Psoas muscle (tissue), 8 donors: ENCODE measurements around the gene TUBG1. TPM values are rescaled to one million over a fixed set of nuclear protein-coding genes. Genes with fewer than 3 reads are reported as not detected.

Experiments used
- ATAC-seq, 4 donors: fragments of 200-7000 bp; cut with Tn5 transposase; one replicate each; pipeline ENCODE4 v1.9.1; 2020; ENCODE audit warnings: moderate library complexity in 3 of 4, mild to moderate bottlenecking in 2 of 4
- DNase-seq, 2 donors: peaks; one replicate each; pipeline ENCODE4 v3.0.0-alpha.2; 2020
- H3K27ac ChIP-seq: fragments of 200-600 bp; one replicate; pipeline ENCODE4 v1.8.0; 2022
- H3K27me3 ChIP-seq, 3 donors: fragments of 200-600 bp in 1 of 3; one replicate each; pipeline versions ENCODE4 v1.6.1 to v1.8.0; 2013 to 2022; ENCODE audit warnings: low read length in 2 of 3, mild to moderate bottlenecking in 2 of 3, moderate library complexity in 1 of 3; ENCODE audit not compliant: insufficient read depth in 3 of 3
- H3K36me3 ChIP-seq, 2 donors: fragments of 200-600 bp in 1 of 2; one replicate each; pipeline versions ENCODE4 v1.6.1 to v1.8.0; 2013 to 2022; ENCODE audit warnings: low read depth in 1 of 2, mild to moderate bottlenecking in 1 of 2, moderate library complexity in 1 of 2; ENCODE audit not compliant: insufficient read depth in 1 of 2
- H3K4me1 ChIP-seq: fragments of 200-600 bp; one replicate; pipeline ENCODE4 v1.8.0; 2022
- H3K4me3 ChIP-seq: fragments of 200-600 bp; one replicate; pipeline ENCODE4 v1.8.0; 2022; ENCODE audit warnings: mild to moderate bottlenecking
- H3K9me3 ChIP-seq: fragments of 200-600 bp; one replicate; pipeline ENCODE4 v1.8.0; 2022
- WGBS, 3 donors: extraction: QIAGEN DNeasy Blood & Tissue Kit; methylation state at CpG; one replicate each; pipeline versions ENCODE4 v1.1.6 to v1.1.7; 2013; 5-methylcytosine and 5-hydroxymethylcytosine counted together
- intact Hi-C, 2 donors: fragments of 100-400 bp; cut with DNase I; formaldehyde crosslinking; loops; one replicate each; pipeline versions ENCODE4 v1.11.0 to v1.14.2; 2022
- polyA plus RNA-seq, 3 donors: library from polyadenylated mRNA; stranded (reverse); fragments of 200-250 nt; gene quantifications; one replicate each; pipeline ENCODE4 v1.2.3, GENCODE V29; 2013
- total RNA-seq, 4 donors: library from RNA; stranded (reverse); fragmentation: NEBNext Ultra II Directional in 2 of 4; extraction: Animal tissue kit (Norgen Biotek cat#: 25700) in 2 of 4; gene quantifications; one replicate each; pipeline versions ENCODE4 v1.2.1 to v1.2.4, GENCODE V29; 2021 to 2023
- TF ChIP-seq, protein P1 (sequence below): fragments of 200-600 bp; IDR thresholded peaks from one replicate; pipeline ENCODE4 v1.8.0; 2022; ENCODE audit warnings: antibody characterized with exemption
- donor health status: healthy with polysubstance abuse.
- donor health status: DM: no; HTN: no; CAD: no; lungs with moderate emphysema.
- donor health status: Bipolar disorder and iron deficiency.
- donor health status: healthy.
- donor health status: DM: yes; HTN: yes; CAD: no.
- donor health status: DM: no; HTN: no; CAD: no.
- donor health status: DM: no; HTN: no; CAD: no.
- donor health status: DM: yes; HTN: yes; CAD: no.

Gene TUBG1
- total and polyA plus RNA-seq, 7 donors = 46.9 to 90.2 (median 68.8) TPM

DNA sequence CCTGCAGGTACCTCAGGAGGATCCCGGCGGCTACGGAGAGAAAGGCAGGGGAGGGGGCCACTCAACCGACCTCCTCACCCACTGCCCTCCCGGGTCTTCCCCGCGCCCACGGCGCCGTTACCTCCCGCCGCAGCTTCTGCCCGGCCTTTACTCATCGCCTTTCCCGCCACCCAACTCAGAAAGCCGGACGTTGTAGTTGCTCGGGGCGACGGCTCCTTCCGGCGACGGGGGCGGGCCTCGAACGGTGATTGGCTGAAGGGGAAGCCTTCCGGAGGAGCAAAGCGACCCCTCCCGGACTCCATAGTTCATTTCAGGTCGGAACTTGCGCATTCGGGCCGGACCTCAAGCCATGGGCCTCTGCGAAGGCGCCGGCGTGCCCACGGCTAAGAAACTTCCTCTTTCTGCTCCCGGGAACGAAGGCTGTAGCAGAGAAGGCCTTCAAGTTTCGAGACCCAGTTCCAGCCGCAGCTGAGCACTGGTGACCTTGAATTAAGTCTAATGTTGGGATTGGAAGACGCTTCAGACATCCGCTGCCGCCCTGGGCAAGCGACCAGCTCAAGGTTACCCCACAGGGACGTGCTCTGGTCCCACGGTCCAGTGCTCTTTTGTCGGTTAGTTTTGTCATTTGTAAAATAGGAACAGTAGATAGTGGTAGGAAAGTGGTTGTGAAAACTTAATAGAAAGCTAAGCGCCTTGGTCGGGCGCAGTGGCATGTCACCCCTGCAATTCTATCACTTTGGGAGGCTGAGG lies 31.8 kb upstream of the TUBG1 start, which contains the start of gene PSMC3IP:
Gene PSMC3IP (minus strand): TSS at position 198 of the 750 bp plus-strand sequence. CDS start 43 bp downstream, at position 155.
- DNase-seq (peak; percentile 96 to 98), ATAC-seq (peak; percentile 95 to 98 (median 96))
- Histone ChIP-seq H3K27me3 (no peaks in the 10 kb centered on the region), H3K4me3 (peak within 1 kb of the TSS; percentile 88), H3K9me3 (no peaks in the 10 kb centered on the region), H3K4me1 (peaks cover 11% of the 10 kb centered on the region), H3K27ac (peak within 1 kb of the TSS; percentile 86), H3K36me3 (peaks cover 15 to 63% of the 10 kb centered on the region in 2 donors)
- TF ChIP-seq, protein P1, sequence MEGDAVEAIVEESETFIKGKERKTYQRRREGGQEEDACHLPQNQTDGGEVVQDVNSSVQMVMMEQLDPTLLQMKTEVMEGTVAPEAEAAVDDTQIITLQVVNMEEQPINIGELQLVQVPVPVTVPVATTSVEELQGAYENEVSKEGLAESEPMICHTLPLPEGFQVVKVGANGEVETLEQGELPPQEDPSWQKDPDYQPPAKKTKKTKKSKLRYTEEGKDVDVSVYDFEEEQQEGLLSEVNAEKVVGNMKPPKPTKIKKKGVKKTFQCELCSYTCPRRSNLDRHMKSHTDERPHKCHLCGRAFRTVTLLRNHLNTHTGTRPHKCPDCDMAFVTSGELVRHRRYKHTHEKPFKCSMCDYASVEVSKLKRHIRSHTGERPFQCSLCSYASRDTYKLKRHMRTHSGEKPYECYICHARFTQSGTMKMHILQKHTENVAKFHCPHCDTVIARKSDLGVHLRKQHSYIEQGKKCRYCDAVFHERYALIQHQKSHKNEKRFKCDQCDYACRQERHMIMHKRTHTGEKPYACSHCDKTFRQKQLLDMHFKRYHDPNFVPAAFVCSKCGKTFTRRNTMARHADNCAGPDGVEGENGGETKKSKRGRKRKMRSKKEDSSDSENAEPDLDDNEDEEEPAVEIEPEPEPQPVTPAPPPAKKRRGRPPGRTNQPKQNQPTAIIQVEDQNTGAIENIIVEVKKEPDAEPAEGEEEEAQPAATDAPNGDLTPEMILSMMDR = peak; percentile 22
- intact Hi-C loops = loop anchor here (1.0 to 5.0 kb wide), 3 partner anchors 100 to 185 kb away; partner anchors contain the start of genes PLEKHH3 (in 1 of the 2) and RAMP2 (in 1 of the 2)
- WGBS, 3 donors = 0% methylated on average over 49 to 52 of the region's 52 CpGs

DNA sequence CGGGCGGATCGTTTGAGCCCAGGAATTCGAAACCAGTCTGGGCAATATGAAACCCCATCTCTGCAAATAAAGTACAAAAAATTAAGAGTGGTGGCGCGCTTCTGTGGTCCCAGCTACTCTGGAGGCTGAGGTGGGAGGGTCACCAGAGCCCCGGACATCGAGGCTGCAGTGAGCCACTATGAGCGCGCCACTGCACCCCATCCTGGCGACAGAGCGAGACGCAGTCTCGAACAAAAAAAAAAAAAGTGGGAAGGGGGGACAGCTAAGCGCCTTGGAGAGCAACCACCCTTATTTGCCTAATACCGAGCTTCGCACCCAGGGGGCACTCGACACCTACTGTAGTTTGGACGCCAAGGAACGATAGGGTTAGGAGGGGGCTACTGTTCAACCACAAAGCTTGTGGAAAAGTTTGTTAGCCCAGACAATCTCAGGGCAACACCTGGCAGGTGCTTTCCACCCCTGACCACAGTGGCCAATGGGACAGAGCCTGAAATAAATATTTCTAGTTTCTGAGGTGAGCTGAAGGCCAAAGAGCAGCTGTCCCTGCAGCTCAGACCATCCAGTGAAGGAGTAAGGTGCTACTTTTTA lies 31.1 kb upstream of the TUBG1 start:
- Histone ChIP-seq H3K9me3 (no peaks in the 10 kb centered on the region), H3K4me1 (peaks cover 11% of the 10 kb centered on the region), H3K27me3 (no peaks in the 10 kb centered on the region), H3K4me3 (peak overlapping the region; percentile 88), H3K36me3 (peaks cover 10 to 63% of the 10 kb centered on the region in 2 donors), H3K27ac (peak overlapping the region; percentile 86)
- intact Hi-C loops = loop anchor here (1.0 to 5.0 kb wide), 3 partner anchors 99 to 184 kb away; partner anchors contain the start of genes PLEKHH3 (in 1 of the 2) and RAMP2 (in 1 of the 2)
- DNase-seq = peak; percentile 75 to 81
- peak; percentile 78 to 90 (median 84) for ATAC-seq
- TF ChIP-seq, protein P1 = peak; percentile 74
- 0 to 1% (median 1%) methylated on average over 20 of the region's 20 CpGs for WGBS, 3 donors

DNA sequence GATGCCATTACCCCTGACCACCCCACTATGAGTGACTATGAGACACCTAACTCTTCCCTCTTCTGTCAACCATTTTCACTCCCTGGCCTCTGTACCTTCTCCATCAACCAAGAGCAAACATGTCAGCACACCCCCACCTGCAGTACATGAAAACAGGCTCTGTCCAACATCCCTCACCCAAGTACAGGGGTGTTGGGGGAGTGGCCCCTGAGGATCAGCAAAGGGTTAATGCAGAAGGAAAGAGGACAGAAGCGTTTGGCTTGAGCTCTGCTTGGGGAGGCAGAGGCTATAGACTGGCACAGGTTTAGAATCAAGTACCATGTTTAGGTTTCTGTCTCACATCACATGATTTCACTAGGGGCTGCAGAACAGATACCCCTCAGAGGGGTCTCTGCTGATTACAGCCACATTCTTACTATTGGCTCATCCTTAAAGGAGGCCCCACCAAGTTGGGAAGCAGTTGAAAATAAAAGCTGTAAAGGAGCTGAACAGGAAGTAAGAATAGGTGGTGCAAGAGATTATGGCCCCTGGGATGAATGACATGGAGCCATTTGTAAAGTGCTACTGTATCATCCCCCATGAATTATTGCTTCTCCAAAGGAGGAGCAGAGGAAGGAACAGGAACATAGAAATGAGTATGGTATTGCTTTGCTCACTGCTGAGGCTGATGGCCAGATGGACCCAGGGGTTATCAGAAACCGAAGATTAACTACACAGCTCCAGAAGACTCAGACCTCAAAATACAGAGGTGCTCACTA lies 29.5 kb upstream of the TUBG1 start:
- TF ChIP-seq, protein P1 = no peak
- Histone ChIP-seq H3K27me3 (no peaks in the 10 kb centered on the region), H3K4me1 (peaks cover 11% of the 10 kb centered on the region), H3K27ac (no peak overlapping the region), H3K4me3 (no peak overlapping the region), H3K36me3 (peaks cover 6 to 63% of the 10 kb centered on the region in 2 donors), H3K9me3 (no peaks in the 10 kb centered on the region)
- DNase-seq (no peak), ATAC-seq (no peak)
- WGBS, 3 donors = 44 to 49% (median 46%) methylated on average over 2 of the region's 2 CpGs
- intact Hi-C loops = loop anchor here (5.0 kb wide), 2 partner anchors 97 to 182 kb away; partner anchors contain the start of genes RAMP2 (in 2 of the 2) and PLEKHH3 (in 1 of the 2)

DNA sequence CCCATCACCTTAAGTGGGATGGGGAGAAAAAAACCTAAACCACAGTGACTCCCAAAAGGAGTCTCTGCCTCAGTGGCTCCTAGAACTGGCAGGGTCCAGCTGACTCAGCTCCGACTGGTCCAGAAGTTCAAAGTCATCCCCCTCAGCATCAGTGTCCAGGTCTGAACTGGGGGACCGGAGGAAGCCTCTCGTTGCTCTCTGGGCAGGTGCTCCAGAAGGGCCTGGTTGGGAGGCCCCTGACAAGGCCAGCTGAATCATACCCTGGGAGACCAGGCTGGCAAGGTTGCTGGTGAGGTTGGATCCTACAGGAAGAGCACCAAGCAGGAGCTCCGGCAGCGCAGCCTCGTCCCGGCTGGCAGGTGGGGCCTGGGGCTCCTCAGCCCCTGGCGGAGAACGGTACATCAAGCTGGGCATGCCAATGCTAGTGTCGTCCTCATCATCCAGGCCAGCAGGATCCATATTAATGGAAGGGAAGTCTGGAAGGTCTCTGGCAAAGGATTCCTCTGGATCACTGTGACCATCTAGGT lies 27.7 kb upstream of the TUBG1 start:
- Histone ChIP-seq H3K36me3 (peaks cover 14 to 76% of the 10 kb centered on the region in 2 donors), H3K27me3 (no peaks in the 10 kb centered on the region), H3K4me3 (no peak overlapping the region), H3K4me1 (peaks cover 11% of the 10 kb centered on the region), H3K27ac (no peak overlapping the region), H3K9me3 (no peaks in the 10 kb centered on the region)
- WGBS, 3 donors = 80 to 83% (median 81%) methylated on average over 10 of the region's 10 CpGs
- DNase-seq (no peak), ATAC-seq (no peak)
- intact Hi-C loops = loop anchor here in 1 of 2 donors (5.0 kb wide), 1 partner anchor 180 kb away; the partner anchor contains the start of gene RAMP2
- TF ChIP-seq, protein P1 = no peak
